Inflammatory macrophage (primary cell): ENCODE measurements around the gene ROR1.
A peak's percentile ranks its signal among the peaks of the same experiment; 100 is the strongest.

Experiments
- DNase-seq, 2 donors: peaks; one replicate each; pipeline ENCODE4 v3.0.0-alpha.2; 2020 to 2022

The ROR1 gene

GRCh38 chr1:64161357-64161941 is 387.6 kb downstream of the ROR1 start:
- DNase-seq, result no peak

- no peak for DNase-seq
Observed at GRCh38 chr1:64162151-64162550, 388.3 kb downstream of the ROR1 start.

- no peak for DNase-seq
Observed at GRCh38 chr1:64162804-64163203, 389.0 kb downstream of the ROR1 start.

DNA sequence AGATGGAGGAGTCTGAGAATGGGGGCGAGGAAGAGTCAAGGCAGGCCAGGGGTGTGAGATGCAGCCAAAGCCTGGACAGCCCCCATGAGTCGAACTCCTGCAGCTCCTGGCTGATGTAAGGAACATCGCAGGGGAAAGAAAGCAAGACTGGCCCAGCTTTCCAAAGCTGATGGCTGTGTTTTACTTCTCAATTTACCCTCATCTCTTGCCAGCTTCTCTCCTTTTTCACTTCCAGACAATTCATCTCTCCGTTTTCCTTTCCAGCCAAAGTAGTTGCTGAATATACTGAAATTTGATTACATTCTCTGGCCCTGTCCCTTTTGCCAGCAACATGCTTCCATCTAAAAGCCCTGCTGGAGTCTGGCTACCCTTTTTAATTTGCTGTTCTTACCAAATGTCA is 389.6 kb downstream of the ROR1 start:
- DNase-seq, result no peak

- DNase-seq, result no peak
Observed at GRCh38 chr1:64163970-64164369, 390.2 kb downstream of the ROR1 start.

GRCh38 chr1:64166629-64167028 is 392.8 kb downstream of the ROR1 start:
- DNase-seq, result no peak

DNA sequence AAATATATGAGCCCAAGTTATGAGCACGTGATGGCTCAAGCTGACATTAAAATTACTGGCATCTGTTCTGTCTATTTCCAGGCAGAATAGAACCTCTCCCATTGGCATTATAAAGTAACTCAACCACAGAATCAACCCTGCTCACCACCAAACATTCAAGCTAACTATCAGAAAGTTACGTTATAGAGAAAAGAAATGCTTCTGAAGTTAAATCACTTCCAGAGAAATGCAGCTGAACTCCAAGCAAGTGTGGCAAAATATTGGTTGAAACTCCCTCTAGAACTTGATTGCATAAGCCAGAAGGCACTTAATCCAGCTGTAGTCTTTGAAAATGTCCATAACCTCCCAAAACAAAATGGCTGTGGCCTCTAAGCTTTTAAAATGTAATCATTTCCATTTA is 393.4 kb downstream of the ROR1 start:
- DNase-seq, result no peak

- DNase-seq, result peak; percentile 51 to 66
Observed at GRCh38 chr1:64171246-64171645, 397.4 kb downstream of the ROR1 start.

- DNase-seq, result peak; percentile 72 to 77
Observed at GRCh38 chr1:64171797-64172281, 398.0 kb downstream of the ROR1 start.

DNA sequence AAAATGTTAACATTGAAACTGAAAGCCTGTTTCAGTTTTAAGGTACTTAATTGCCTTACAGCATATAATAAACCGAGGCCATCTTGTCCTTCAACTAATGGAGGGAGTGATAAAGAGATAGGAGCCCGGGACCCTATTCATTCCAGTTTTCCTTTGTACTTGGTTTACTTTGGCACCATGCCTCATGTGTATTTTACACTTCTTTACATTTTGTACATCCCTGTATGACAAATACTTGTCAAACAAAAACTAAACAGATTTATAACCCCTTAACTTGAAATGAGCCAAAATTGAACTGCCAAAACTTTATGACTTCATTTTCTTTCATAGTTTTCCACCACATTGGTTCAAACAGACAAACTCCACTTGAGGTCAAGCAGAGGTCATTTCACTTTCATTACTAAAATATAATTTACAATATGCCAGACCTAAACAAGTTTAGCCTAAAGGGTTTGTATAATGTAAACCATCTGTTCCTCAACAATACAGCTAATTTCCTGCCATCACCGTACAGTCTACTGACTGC is 398.7 kb downstream of the ROR1 start:
- DNase-seq, result no peak

- no peak for DNase-seq
Observed at GRCh38 chr1:64173336-64173940, 399.6 kb downstream of the ROR1 start.

DNA sequence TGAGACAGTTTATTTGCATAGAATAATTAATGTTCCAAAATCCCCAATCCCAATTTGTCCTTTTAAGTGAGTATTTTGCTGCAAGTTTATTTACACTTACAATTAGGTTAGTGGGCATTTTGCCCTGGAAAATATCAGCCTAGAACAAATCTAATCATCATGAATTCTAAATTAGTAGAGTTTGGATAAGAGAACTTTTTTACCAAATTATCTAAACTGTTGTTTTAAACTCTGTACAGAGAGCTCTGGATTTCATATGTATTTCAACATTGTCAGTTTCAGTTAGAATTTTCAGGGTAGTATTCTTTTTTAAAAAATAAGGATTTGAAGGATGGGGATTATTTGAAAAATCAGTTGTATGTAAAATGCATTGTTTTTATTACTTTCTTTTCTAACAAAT is 401.8 kb downstream of the ROR1 start:
- no peak for DNase-seq

DNA sequence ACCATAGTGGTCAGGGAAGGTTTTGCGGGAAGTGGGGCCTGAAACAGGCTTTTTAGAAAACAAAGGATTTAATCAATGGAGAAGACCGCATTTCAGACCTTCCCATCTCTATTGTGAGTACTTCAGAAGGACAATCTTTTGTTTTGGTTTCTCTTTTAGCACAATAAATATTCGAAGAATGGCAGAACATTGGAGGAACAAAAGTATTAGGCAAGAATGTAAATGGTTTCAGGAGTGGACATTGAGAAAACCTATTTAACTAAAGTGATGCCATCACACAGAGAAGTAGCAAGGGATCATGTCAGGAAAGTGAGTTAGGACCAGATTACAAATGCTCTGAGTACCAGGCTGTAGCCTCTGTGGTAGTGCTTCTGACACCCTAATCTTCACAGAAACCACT is 402.8 kb downstream of the ROR1 start:
- no peak for DNase-seq

GRCh38 chr1:64179588-64179987 is 405.8 kb downstream of the ROR1 start:
- DNase-seq, result no peak

GRCh38 chr1:64182207-64182606 is 408.4 kb downstream of the ROR1 start:
- DNase-seq, result no peak

DNA sequence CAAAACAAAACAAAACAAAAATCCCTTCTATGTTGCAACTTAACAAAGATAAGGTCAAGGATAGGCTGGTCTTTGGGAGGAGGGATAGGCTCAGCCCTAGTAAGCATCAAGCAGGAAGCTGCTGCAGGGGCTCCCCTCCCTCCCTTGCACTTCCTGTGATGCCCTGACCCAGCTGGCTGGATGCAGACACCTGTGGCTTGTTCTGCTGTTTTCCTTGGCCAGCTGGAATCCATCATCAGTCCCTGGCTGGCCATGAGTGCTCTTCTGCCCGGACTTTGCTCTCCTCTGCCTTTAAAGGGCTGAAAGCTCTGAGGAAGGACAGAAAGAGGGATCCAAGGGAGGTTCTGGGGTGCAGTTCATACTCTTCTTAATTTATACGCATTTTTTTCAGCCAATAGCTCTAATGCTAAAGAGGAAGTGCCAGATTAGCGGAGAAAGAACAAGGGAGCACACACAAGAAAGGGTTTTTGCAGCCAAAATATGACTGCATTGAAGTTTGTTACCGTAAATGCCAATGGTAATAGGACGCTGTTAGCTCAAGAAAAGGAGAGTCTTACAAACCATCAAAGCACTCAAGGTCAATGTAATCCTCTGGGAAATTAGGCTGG is 409.7 kb downstream of the ROR1 start:
- no peak for DNase-seq

- no peak for DNase-seq
Observed at GRCh38 chr1:64184003-64184440, 410.2 kb downstream of the ROR1 start.

DNA sequence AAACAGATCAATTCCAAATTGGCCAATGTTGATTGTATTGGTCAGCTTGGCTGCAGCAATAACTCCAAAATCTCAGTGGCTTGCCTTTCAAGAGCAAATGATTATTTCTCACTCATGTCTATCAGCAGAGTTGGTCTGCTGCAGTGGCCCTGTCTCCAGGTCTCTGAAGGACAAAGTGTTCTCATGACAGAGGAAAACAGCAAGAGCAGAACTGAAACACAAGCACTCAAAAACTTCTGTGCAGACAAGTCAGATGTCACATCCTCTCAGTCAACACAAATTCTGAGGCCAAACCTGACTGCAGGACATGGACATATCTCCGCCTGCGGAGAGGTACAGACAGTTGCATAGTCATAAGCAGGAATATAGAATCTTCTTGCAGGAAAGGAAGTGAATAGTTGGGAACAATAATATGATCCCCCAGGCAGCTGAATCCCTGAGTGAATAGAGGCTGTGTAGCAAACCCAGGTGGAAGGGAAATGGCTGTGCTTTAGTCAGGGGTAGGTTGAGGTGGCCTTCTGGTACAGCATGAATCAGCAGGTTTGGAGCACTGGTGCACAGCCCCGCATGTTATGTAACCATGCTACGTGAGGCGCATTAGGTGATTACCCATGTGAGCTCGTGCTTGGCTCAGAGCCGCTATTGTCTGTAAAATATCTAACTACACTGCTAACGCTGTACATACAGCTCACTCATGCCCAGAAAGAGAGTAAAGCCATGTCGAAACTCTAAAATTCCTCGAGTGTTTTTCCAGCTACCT is 412.5 kb downstream of the ROR1 start:
- no peak for DNase-seq

- no peak for DNase-seq
Observed at GRCh38 chr1:64186898-64187280, 413.1 kb downstream of the ROR1 start.

DNA sequence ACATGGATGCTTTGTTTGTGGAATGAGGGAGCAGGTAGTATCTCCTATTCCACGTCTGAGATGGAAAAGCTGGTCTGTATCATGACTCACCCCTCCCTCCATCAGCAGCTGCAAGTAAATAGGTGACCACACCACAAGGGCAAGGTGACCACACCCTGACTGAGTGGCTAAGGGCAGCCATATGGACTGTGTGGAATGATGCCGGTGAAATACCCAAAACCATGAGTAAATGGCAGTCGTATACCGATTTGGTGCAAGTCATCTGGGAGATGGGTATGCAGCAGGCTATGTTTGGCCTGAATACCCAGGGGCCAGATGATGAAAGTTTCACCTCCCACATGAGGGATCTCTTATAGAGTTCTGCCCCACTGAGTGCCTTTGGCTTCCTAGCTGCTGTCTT is 413.8 kb downstream of the ROR1 start:
- DNase-seq, result no peak

DNA sequence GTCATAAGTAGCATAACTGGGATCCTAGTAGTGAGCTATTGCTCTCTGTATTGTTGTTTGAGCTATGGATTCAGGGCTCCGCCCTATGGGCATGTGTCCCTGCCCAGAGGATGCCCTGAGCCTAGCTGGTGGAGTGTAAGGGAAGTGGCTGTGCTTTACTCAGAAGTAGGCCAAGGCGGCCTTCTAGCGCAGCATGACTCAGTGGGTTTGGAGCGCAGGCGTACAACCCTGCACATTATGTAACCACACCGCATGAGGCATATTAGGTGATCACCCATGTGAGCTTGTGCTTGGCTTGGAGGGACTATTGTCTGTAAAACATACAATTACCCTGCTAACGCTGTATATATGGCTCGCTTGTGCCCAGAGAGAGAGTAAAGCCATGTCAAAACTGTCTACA is 418.5 kb downstream of the ROR1 start:
- no peak for DNase-seq

DNA sequence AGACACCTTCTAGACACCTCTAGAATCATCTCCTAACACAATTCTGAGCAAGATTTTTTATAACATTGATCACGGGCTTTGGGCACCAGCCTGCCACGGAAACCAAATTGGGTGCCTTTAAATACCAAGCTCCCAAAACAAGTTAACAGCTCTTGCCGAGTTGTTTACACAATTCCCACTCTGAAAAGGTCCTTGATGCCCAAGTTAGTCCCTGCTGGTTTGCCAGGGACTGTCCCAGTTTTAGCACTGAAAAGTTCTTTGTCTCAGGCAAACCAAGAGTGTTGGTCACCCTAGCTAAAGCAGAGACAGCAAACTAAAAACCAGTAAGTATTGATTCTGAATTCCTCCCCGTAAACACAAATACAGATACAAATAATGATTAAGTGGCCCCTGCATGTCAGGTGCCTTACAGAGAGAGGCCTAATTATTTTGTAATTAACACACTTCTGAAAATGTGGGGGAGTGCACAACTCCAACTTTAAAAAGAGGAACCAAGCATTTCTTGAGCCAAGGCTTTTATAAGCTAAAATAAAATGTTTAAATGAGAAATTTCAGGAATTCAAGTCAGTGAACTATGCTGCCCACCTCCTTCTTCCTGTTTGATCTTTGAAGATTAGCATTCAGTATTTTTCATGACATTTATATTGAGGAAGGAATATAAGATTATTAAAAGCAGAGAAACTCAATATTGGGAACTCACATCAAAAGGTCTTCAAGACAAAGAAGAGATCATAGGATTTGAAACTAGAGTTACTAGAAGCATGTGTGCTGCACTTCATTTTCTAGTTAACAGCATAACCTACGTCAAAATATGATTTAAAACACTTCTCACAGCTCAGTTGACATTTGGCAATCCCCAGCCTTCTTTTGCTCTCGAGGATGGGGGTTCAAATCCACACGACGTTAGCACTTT is 420.6 kb downstream of the ROR1 start:
- DNase-seq, result peak; percentile 4 to 11
